Ovary (tissue), 3 donors: ENCODE measurements around the gene PEAK1.

Experiments used
- POLR2A ChIP-seq: fragments of 450-650 bp; IDR thresholded peaks from one replicate; pipeline ENCODE4 v1.6.1; 2017; ENCODE audit warnings: antibody characterized with exemption, mild to moderate bottlenecking, moderate library complexity
- TF ChIP-seq, protein P1 (sequence below), 3 donors: fragments of 450-650 bp in 2 of 3; fragments of 200-600 bp in 1 of 3; IDR thresholded peaks; one replicate each; pipeline versions ENCODE4 v1.5.1 to v1.8.0; 2016 to 2022; ENCODE audit warnings: antibody characterized with exemption in 3 of 3, mild to moderate bottlenecking in 1 of 3
- donor health status: DM: no; HTN: no; CAD: no.

GRCh38 chr15:77354063-77354462 is 65.8 kb downstream of the PEAK1 start:
- TF ChIP-seq POLR2A = no peak
- TF ChIP-seq, protein P1, sequence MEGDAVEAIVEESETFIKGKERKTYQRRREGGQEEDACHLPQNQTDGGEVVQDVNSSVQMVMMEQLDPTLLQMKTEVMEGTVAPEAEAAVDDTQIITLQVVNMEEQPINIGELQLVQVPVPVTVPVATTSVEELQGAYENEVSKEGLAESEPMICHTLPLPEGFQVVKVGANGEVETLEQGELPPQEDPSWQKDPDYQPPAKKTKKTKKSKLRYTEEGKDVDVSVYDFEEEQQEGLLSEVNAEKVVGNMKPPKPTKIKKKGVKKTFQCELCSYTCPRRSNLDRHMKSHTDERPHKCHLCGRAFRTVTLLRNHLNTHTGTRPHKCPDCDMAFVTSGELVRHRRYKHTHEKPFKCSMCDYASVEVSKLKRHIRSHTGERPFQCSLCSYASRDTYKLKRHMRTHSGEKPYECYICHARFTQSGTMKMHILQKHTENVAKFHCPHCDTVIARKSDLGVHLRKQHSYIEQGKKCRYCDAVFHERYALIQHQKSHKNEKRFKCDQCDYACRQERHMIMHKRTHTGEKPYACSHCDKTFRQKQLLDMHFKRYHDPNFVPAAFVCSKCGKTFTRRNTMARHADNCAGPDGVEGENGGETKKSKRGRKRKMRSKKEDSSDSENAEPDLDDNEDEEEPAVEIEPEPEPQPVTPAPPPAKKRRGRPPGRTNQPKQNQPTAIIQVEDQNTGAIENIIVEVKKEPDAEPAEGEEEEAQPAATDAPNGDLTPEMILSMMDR (IDR thresholded peaks at IDR 0.05) = no peak
